ENCODE data around the gene WDR82.

WDR82 gene

GRCh38 chr3:52299879-52300611 is 21.6 kb upstream of the WDR82 start:
- Histone ChIP-seq H3K27me3 (ENCODE audit: control insufficient read depth, insufficient read depth, low read length) (peaks cover 2% of the 10 kb centered on the region), H3K36me3 (ENCODE audit: control insufficient read depth, insufficient read depth, low read length) (no peaks in the 10 kb centered on the region), H3K27ac (ENCODE audit: low read depth, low read length) (no peak overlapping the region), H3K4me3 (ENCODE audit: low read length) (no peak overlapping the region), H3K4me1 (ENCODE audit: control insufficient read depth, insufficient read depth, low read length) (no peaks in the 10 kb centered on the region), H3K9ac (ENCODE audit: low read length) (no peak overlapping the region)

- peaks cover 2% of the 10 kb centered on the region for H3K27me3 ChIP-seq (ENCODE audit: control insufficient read depth, insufficient read depth, low read length)
- H3K4me1 ChIP-seq (ENCODE audit: control insufficient read depth, insufficient read depth, low read length) = no peaks in the 10 kb centered on the region
- H3K36me3 ChIP-seq (ENCODE audit: control insufficient read depth, insufficient read depth, low read length) = no peaks in the 10 kb centered on the region
- H3K27ac ChIP-seq (ENCODE audit: low read depth, low read length) = no peak overlapping the region
- H3K9ac ChIP-seq (ENCODE audit: low read length) = no peak overlapping the region
- H3K4me3 ChIP-seq (ENCODE audit: low read length) = no peak overlapping the region
Observed at GRCh38 chr3:52299247-52299878, 20.9 kb upstream of the WDR82 start.

- Histone ChIP-seq H3K4me1 (ENCODE audit: control insufficient read depth, insufficient read depth, low read length) (no peaks in the 10 kb centered on the region), H3K27ac (ENCODE audit: low read depth, low read length) (no peak overlapping the region), H3K36me3 (ENCODE audit: control insufficient read depth, insufficient read depth, low read length) (no peaks in the 10 kb centered on the region), H3K9ac (ENCODE audit: low read length) (no peak overlapping the region), H3K27me3 (ENCODE audit: control insufficient read depth, insufficient read depth, low read length) (peaks cover 2% of the 10 kb centered on the region), H3K4me3 (ENCODE audit: low read length) (no peak overlapping the region)
Observed at GRCh38 chr3:52298149-52299098, 20.0 kb upstream of the WDR82 start.

- no peak overlapping the region for H3K4me3 ChIP-seq (ENCODE audit: low read length)
- peaks cover 2% of the 10 kb centered on the region for H3K27me3 ChIP-seq (ENCODE audit: control insufficient read depth, insufficient read depth, low read length)
- H3K9ac ChIP-seq (ENCODE audit: low read length) = no peak overlapping the region
- no peak overlapping the region for H3K27ac ChIP-seq (ENCODE audit: low read depth, low read length)
- H3K4me1 ChIP-seq (ENCODE audit: control insufficient read depth, insufficient read depth, low read length) = no peaks in the 10 kb centered on the region
- H3K36me3 ChIP-seq (ENCODE audit: control insufficient read depth, insufficient read depth, low read length) = peaks cover 4% of the 10 kb centered on the region
Observed at GRCh38 chr3:52297242-52298148, 19.0 kb upstream of the WDR82 start.

- H3K9ac ChIP-seq (ENCODE audit: low read length) = no peak overlapping the region
- peaks cover 6% of the 10 kb centered on the region for H3K36me3 ChIP-seq (ENCODE audit: control insufficient read depth, insufficient read depth, low read length)
- no peak overlapping the region for H3K4me3 ChIP-seq (ENCODE audit: low read length)
- no peak overlapping the region for H3K27ac ChIP-seq (ENCODE audit: low read depth, low read length)
- H3K4me1 ChIP-seq (ENCODE audit: control insufficient read depth, insufficient read depth, low read length) = no peaks in the 10 kb centered on the region
- peaks cover 2% of the 10 kb centered on the region for H3K27me3 ChIP-seq (ENCODE audit: control insufficient read depth, insufficient read depth, low read length)
Observed at GRCh38 chr3:52295671-52296208, 17.3 kb upstream of the WDR82 start.

GRCh38 chr3:52294320-52295150 is 16.1 kb upstream of the WDR82 start:
- H3K4me3 ChIP-seq (ENCODE audit: low read length) = no peak overlapping the region
- no peak overlapping the region for H3K9ac ChIP-seq (ENCODE audit: low read length)
- H3K4me1 ChIP-seq (ENCODE audit: control insufficient read depth, insufficient read depth, low read length) = no peaks in the 10 kb centered on the region
- H3K36me3 ChIP-seq (ENCODE audit: control insufficient read depth, insufficient read depth, low read length) = peaks cover 6% of the 10 kb centered on the region
- no peak overlapping the region for H3K27ac ChIP-seq (ENCODE audit: low read depth, low read length)
- H3K27me3 ChIP-seq (ENCODE audit: control insufficient read depth, insufficient read depth, low read length) = peaks cover 2% of the 10 kb centered on the region

- Histone ChIP-seq H3K36me3 (ENCODE audit: control insufficient read depth, insufficient read depth, low read length) (peaks cover 6% of the 10 kb centered on the region), H3K27me3 (ENCODE audit: control insufficient read depth, insufficient read depth, low read length) (peaks cover 2% of the 10 kb centered on the region), H3K27ac (ENCODE audit: low read depth, low read length) (no peak overlapping the region), H3K4me3 (ENCODE audit: low read length) (no peak overlapping the region), H3K4me1 (ENCODE audit: control insufficient read depth, insufficient read depth, low read length) (no peaks in the 10 kb centered on the region), H3K9ac (ENCODE audit: low read length) (no peak overlapping the region)
Observed at GRCh38 chr3:52293491-52294319, 15.3 kb upstream of the WDR82 start.

GRCh38 chr3:52292247-52293065 is 14.0 kb upstream of the WDR82 start:
- Histone ChIP-seq H3K36me3 (ENCODE audit: control insufficient read depth, insufficient read depth, low read length) (peaks cover 6% of the 10 kb centered on the region), H3K4me3 (ENCODE audit: low read length) (no peak overlapping the region), H3K4me1 (ENCODE audit: control insufficient read depth, insufficient read depth, low read length) (no peaks in the 10 kb centered on the region), H3K27ac (ENCODE audit: low read depth, low read length) (no peak overlapping the region), H3K9ac (ENCODE audit: low read length) (no peak overlapping the region), H3K27me3 (ENCODE audit: control insufficient read depth, insufficient read depth, low read length) (peaks cover 2% of the 10 kb centered on the region)

- Histone ChIP-seq H3K4me3 (ENCODE audit: low read length) (peak overlapping the region; percentile 11), H3K27me3 (ENCODE audit: control insufficient read depth, insufficient read depth, low read length) (peaks cover 2% of the 10 kb centered on the region), H3K9ac (ENCODE audit: low read length) (no peak overlapping the region), H3K36me3 (ENCODE audit: control insufficient read depth, insufficient read depth, low read length) (peaks cover 6% of the 10 kb centered on the region), H3K4me1 (ENCODE audit: control insufficient read depth, insufficient read depth, low read length) (no peaks in the 10 kb centered on the region), H3K27ac (ENCODE audit: low read depth, low read length) (no peak overlapping the region)
Observed at GRCh38 chr3:52291508-52292181, 13.2 kb upstream of the WDR82 start.
